ENCODE data around the gene UGT2B10. TPM values are rescaled to one million over a fixed set of nuclear protein-coding genes. Genes with fewer than 3 reads are reported as not detected.
A peak's percentile ranks its signal among the peaks of the same experiment; 100 is the strongest.

UGT2B10 gene
- total RNA-seq, 1 experiment from 2014 or later, result not detected

DNA sequence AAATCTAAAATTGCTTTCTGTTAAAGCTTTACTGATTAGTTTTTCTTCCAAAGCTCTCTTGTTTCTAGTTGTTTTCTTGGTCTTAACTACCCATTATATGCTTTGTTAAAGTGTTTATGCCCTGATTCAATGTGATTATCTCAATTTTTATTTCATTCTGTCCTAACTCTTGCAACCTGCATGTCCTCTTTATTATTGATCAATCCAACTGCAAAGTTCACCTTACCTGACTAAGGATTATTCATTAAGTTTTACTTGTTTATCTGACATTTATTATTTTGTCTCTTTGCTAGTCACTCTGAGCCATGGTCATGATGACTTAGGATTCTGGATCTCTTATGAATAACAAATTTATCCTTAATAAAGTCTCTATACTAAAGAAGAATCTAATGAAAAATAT, 15.8 kb downstream of the UGT2B10 start:
- H3K79me1 ChIP-seq (ENCODE audit: insufficient read depth, low read depth, low read length, poor library complexity, severe bottlenecking), result no peaks in the 10 kb centered on the region
- H2BK5ac ChIP-seq (ENCODE audit: insufficient read length, low read length), result no peak overlapping the region
- H3K23ac ChIP-seq (ENCODE audit: insufficient read length, low read depth, low read length), result no peak overlapping the region
- no peaks in the 10 kb centered on the region for H3K27me3 Mint-ChIP-seq (ENCODE audit: low read depth)
- no peak overlapping the region for H2AK5ac ChIP-seq (ENCODE audit: insufficient read length, low read length)
- H3K4me1 Mint-ChIP-seq, result peaks cover 0 to 4% of the 10 kb centered on the region in 2 experiments; a peak in 1 of 4 replicates
- H3K9me3 ChIP-seq (ENCODE audit: control insufficient read depth, low read depth, low read length), result no peaks in the 10 kb centered on the region
- H2BK120ac ChIP-seq (ENCODE audit: low read depth, low read length, poor library complexity, severe bottlenecking), result no peak overlapping the region
- no peaks in the 10 kb centered on the region for H3K79me2 ChIP-seq (ENCODE audit: insufficient read depth, low read length)
- H2BK12ac ChIP-seq (ENCODE audit: insufficient read length, low read depth, low read length), result no peak overlapping the region
- no peak overlapping the region for H3K4me2 ChIP-seq (ENCODE audit: insufficient read depth, insufficient read length, low read length)
- no peaks in the 10 kb centered on the region for H3K23me2 ChIP-seq (ENCODE audit: insufficient read length, low read depth, low read length, poor library complexity, severe bottlenecking)
- H4K91ac ChIP-seq (ENCODE audit: insufficient read length, low read depth, low read length), result no peak overlapping the region
- no peaks in the 10 kb centered on the region for H3K4me1 ChIP-seq (ENCODE audit: insufficient read depth, low read length)
- no peak overlapping the region for H3K9ac ChIP-seq (ENCODE audit: extremely low read depth, insufficient read length, low read length)
- H3K14ac ChIP-seq (ENCODE audit: insufficient read depth, low read length), result no peak overlapping the region
- H3K18ac ChIP-seq (ENCODE audit: insufficient read length, low read depth, low read length), result no peak overlapping the region
- H2BK20ac ChIP-seq (ENCODE audit: low read depth, low read length, poor library complexity, severe bottlenecking), result no peak overlapping the region
- H3K27ac ChIP-seq (ENCODE audit: insufficient read length, low read depth, low read length), result no peak overlapping the region
- no peak overlapping the region for H3T11ph ChIP-seq (ENCODE audit: low read length)
- H4K8ac ChIP-seq (replicated peaks; ENCODE audit: insufficient read length, low read depth, low read length), result no peak overlapping the region
- no peak overlapping the region for H2BK15ac ChIP-seq (ENCODE audit: low read depth, low read length)
- H3K36me3 Mint-ChIP-seq (ENCODE audit: insufficient read depth in 1 of 3, low read depth in 3 of 3), result no peaks in the 10 kb centered on the region
- H3K56ac ChIP-seq (ENCODE audit: insufficient read length, low read depth, low read length), result no peak overlapping the region
- H3K27me3 ChIP-seq (ENCODE audit: insufficient read depth, low read length), result no peaks in the 10 kb centered on the region
- no peak overlapping the region for H3K4ac ChIP-seq (ENCODE audit: low read depth, low read length)
- H3K4me3 Mint-ChIP-seq, result no peak overlapping the region
- TF ChIP-seq, protein P1, sequence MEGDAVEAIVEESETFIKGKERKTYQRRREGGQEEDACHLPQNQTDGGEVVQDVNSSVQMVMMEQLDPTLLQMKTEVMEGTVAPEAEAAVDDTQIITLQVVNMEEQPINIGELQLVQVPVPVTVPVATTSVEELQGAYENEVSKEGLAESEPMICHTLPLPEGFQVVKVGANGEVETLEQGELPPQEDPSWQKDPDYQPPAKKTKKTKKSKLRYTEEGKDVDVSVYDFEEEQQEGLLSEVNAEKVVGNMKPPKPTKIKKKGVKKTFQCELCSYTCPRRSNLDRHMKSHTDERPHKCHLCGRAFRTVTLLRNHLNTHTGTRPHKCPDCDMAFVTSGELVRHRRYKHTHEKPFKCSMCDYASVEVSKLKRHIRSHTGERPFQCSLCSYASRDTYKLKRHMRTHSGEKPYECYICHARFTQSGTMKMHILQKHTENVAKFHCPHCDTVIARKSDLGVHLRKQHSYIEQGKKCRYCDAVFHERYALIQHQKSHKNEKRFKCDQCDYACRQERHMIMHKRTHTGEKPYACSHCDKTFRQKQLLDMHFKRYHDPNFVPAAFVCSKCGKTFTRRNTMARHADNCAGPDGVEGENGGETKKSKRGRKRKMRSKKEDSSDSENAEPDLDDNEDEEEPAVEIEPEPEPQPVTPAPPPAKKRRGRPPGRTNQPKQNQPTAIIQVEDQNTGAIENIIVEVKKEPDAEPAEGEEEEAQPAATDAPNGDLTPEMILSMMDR (conservative IDR thresholded peaks at IDR 0.05), result no peak
- no peak overlapping the region for H4K5ac ChIP-seq (ENCODE audit: insufficient read length, low read depth, low read length)
- DNase-seq, result no peak
- no peaks in the 10 kb centered on the region for H3K9me3 Mint-ChIP-seq
- H3K27ac Mint-ChIP-seq, result peak overlapping the region in 1 of 3 experiments; percentile 19; a peak in 1 of 7 replicates
- H2AFZ ChIP-seq (ENCODE audit: low read length), result no peak overlapping the region
- no peaks in the 10 kb centered on the region for H4K20me1 ChIP-seq (ENCODE audit: control insufficient read depth, insufficient read depth, insufficient read length)

All from H9 (cell line).